IMR-90 (cell line): ENCODE measurements around the gene RBBP4. TPM values are rescaled to one million over a fixed set of nuclear protein-coding genes. Genes with fewer than 3 reads are reported as not detected.
A peak's percentile ranks its signal among the peaks of the same experiment; 100 is the strongest.

Source experiments
- ATAC-seq: fragments of 200-7000 bp; cut with Tn5 transposase; 2 replicates; pipeline ENCODE4 v1.9.1; 2020; ENCODE audit warnings: low read depth, mild to moderate bottlenecking, moderate library complexity
- BruUV-seq: library from RNA; stranded (reverse); fragments of 400-500 nt; replicated peaks from 2 replicates; lab custom pipeline; 2021; lab: Mats Ljungman, UMichigan
- CTCF ChIA-PET: fragments of 300-600 bp; formaldehyde crosslinking; extraction: SDS; loops from one replicate; lab custom pipeline; 2021; ENCODE audit warnings: antibody characterized with exemption; lab: Yijun Ruan, JAX
- POLR2A ChIA-PET: fragments of 300-600 bp; sonication (Branson Sonifier 250); formaldehyde crosslinking; loops from one replicate; lab custom pipeline; 2022; ENCODE audit warnings: antibody characterized with exemption; ENCODE audit not compliant: unreplicated experiment; lab: Charles Lee
- DNase-seq: peaks from one replicate; pipeline ENCODE4 v3.0.0; 2013
- H2AFZ ChIP-seq: replicated peaks from 2 replicates; pipeline ENCODE3; 2013; ENCODE audit warnings: low read length, mild to moderate bottlenecking; ENCODE audit not compliant: poor library complexity
- H2AK5ac ChIP-seq: 2 replicates; pipeline ENCODE4 v1.6.1; 2013; ENCODE audit warnings: low read depth, low read length, inconsistent platforms
- H2AK9ac ChIP-seq: replicated peaks from 2 replicates; pipeline ENCODE3; 2013; ENCODE audit warnings: mild to moderate bottlenecking, low read depth, low read length, moderate library complexity; ENCODE audit not compliant: poor library complexity
- H2BK120ac ChIP-seq: 2 replicates; pipeline ENCODE4 v1.6.1; 2013; ENCODE audit warnings: low read depth, low read length, inconsistent platforms
- H2BK15ac ChIP-seq: 3 replicates; pipeline ENCODE4 v1.6.1; 2013; ENCODE audit warnings: low read depth, low read length, inconsistent platforms
- H2BK20ac ChIP-seq: 2 replicates; pipeline ENCODE4 v1.6.1; 2013; ENCODE audit warnings: low read depth, mild to moderate bottlenecking, inconsistent platforms, low read length, moderate library complexity
- H2BK5ac ChIP-seq: 2 replicates; pipeline ENCODE4 v1.6.1; 2013; ENCODE audit warnings: mild to moderate bottlenecking, low read depth, low read length, inconsistent platforms; ENCODE audit not compliant: poor library complexity, severe bottlenecking
- H3K14ac ChIP-seq: replicated peaks from 2 replicates; pipeline ENCODE4 v1.6.1; 2013; ENCODE audit warnings: low read depth, low read length, inconsistent platforms
- H3K18ac ChIP-seq: 2 replicates; pipeline ENCODE4 v1.6.1; 2013; ENCODE audit warnings: low read depth, low read length, control low read depth
- H3K23ac ChIP-seq: 2 replicates; pipeline ENCODE4 v1.6.1; 2013; ENCODE audit warnings: low read depth, low read length, inconsistent platforms
- H3K27ac ChIP-seq: 2 replicates; pipeline ENCODE4 v1.5.1; 2013; ENCODE audit warnings: mild to moderate bottlenecking, control low read depth, low read length; ENCODE audit not compliant: insufficient read depth
- H3K27me3 ChIP-seq: 2 replicates; pipeline ENCODE4 v1.6.1; 2013; ENCODE audit warnings: low read length; ENCODE audit not compliant: control insufficient read depth, insufficient read depth
- H3K36me3 ChIP-seq: 2 replicates; pipeline ENCODE4 v1.6.1; 2013; ENCODE audit warnings: low read length, mixed read lengths; ENCODE audit not compliant: control insufficient read depth, insufficient read depth
- H3K4ac ChIP-seq: 2 replicates; pipeline ENCODE4 v1.6.1; 2013; ENCODE audit warnings: low read depth, low read length, inconsistent platforms
- H3K4me1 ChIP-seq: 2 replicates; pipeline ENCODE4 v1.6.1; 2013; ENCODE audit warnings: low read length, mixed read lengths; ENCODE audit not compliant: control insufficient read depth, insufficient read depth
- H3K4me2 ChIP-seq: 2 replicates; pipeline ENCODE4 v1.6.1; 2013; ENCODE audit warnings: low read depth, mild to moderate bottlenecking, control low read depth, low read length, moderate library complexity
- H3K4me3 ChIP-seq: 2 replicates; pipeline ENCODE4 v1.5.1; 2013; ENCODE audit warnings: low read depth, mild to moderate bottlenecking, control low read depth, low read length, moderate library complexity; ENCODE audit not compliant: insufficient read depth
- H3K56ac ChIP-seq: 2 replicates; pipeline ENCODE4 v1.6.1; 2013; ENCODE audit warnings: low read length, inconsistent platforms; ENCODE audit not compliant: insufficient read depth; ENCODE audit errors: extremely low read depth
- H3K79me1 ChIP-seq, 2 experiments: 2 replicates each; pipeline ENCODE4 v1.6.1; 2013; ENCODE audit warnings: low read length in 2 of 2, inconsistent platforms in 1 of 2, low read depth in 1 of 2
- H3K9ac ChIP-seq: 2 replicates; pipeline ENCODE4 v1.6.1; 2013; ENCODE audit warnings: low read depth, low read length, control low read depth
- H3K9me1 ChIP-seq: 2 replicates; pipeline ENCODE4 v1.6.1; 2013; ENCODE audit warnings: low read length, inconsistent platforms; ENCODE audit not compliant: insufficient read depth
- H3K9me3 ChIP-seq: 2 replicates; pipeline ENCODE4 v1.6.1; 2013; ENCODE audit warnings: low read length; ENCODE audit not compliant: control insufficient read depth, insufficient read depth
- H4K20me1 ChIP-seq: 2 replicates; pipeline ENCODE4 v1.6.1; 2013; ENCODE audit warnings: low read length, inconsistent platforms; ENCODE audit not compliant: insufficient read depth
- H4K5ac ChIP-seq: 2 replicates; pipeline ENCODE4 v1.6.1; 2013; ENCODE audit warnings: mild to moderate bottlenecking, low read depth, low read length, control low read depth
- H4K8ac ChIP-seq, 2 experiments: 2 replicates each; pipeline ENCODE4 v1.6.1; 2013; ENCODE audit warnings: low read depth in 2 of 2, low read length in 2 of 2, control low read depth in 1 of 2, inconsistent platforms in 1 of 2
- H4K91ac ChIP-seq: 2 replicates; pipeline ENCODE4 v1.6.1; 2013; ENCODE audit warnings: low read depth, low read length, inconsistent platforms; ENCODE audit not compliant: insufficient read depth
- RAD21 ChIP-seq: IDR thresholded peaks from 2 replicates; pipeline ENCODE4 v1.6.1; 2012; ENCODE audit warnings: low read length, improper control_type of control experiment
- WGBS, 2 experiments: methylation state at CpG; one replicate each; pipeline versions ENCODE4 v1.1.5 to v1.1.7; 2013; ENCODE audit warnings: missing lambda C conversion rate in 2 of 2; ENCODE audit not compliant: insufficient read length in 1 of 2; ENCODE audit errors: extremely low coverage in 2 of 2; 5-methylcytosine and 5-hydroxymethylcytosine counted together
- dilution Hi-C: fragments of 300-500 bp; cut with HindIII; formaldehyde crosslinking; loops from one replicate; pipeline ENCODE4 v1.14.3; 2018; ENCODE audit warnings: low sequenced_read_pairs; ENCODE audit not compliant: unreplicated experiment
- in situ Hi-C: fragments of 300-500 bp; cut with MboI; formaldehyde crosslinking; loops from 3 replicates; pipeline ENCODE4 v1.14.3; 2019; ENCODE audit warnings: low sequenced_read_pairs, inconsistent platforms, mixed read lengths
- intact Hi-C: fragments of 100-400 bp; cut with micrococcal nuclease; formaldehyde crosslinking; loops from 2 replicates; pipeline ENCODE4 v1.10.0; 2022
- polyA plus RNA-seq, 3 experiments: library from polyadenylated mRNA; depleted of rRNA; stranded (reverse); fragments of >200 nt; gene quantifications; 2 replicates each; pipeline ENCODE4 v1.2.3, GENCODE V29; 2012; ENCODE audit warnings: low replicate concordance in 1 of 3
- total RNA-seq: library from RNA; depleted of rRNA; stranded (reverse); fragments of >200 nt; gene quantifications from 2 replicates; pipeline ENCODE4 v1.2.3, GENCODE V29; 2012
- TF ChIP-seq, protein P1 (sequence below): fragments of 150-350 bp; IDR thresholded peaks from 2 replicates; pipeline ENCODE4 v1.6.1; 2017; ENCODE audit warnings: mild to moderate bottlenecking, antibody characterized with exemption, low read length, low read depth

RBBP4 gene
- total and polyA plus RNA-seq, 2 of the 4 experiments (the other 2 are of a cell fraction), result 82.9 to 161 TPM

DNA sequence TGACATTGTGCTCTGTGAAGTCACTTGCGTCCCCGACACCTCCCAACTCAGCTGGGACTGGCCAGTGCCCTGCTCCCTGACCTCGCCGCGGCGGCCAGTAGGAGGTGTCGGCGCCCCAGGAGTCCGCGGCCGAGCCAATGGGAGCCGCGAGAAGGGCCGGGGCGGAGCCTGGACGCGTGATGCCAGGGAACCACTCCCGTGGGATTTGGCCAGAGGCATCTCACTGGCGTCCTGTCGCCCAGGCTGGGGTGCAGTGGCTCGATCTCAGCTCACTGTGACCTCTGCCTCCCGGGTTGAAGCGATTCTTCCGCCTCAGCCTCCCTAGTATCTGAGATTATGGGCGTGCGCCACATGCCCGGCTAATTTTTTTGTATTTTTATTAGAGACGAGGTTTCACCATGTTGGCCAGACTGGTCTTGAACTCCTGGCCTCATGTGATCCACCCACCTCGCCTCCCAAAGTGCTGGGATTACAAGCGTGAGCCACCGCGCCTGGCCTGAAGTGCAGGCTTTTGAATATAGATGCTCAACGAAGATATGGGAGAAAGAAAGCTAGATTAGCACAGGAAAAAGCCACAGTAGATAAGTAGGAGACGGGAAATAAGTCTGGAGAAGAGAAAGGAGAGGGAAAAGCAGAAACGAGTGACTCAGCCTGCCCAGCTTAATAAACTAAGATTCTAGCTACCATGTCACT is 38.7 kb upstream of the RBBP4 start:
- H2BK5ac ChIP-seq, result no peak overlapping the region
- ChIA-PET POLR2A (no interaction called here), CTCF (no interaction called here)
- peak overlapping the region; percentile 82 for H3K4me2 ChIP-seq
- H3K23ac ChIP-seq, result peak overlapping the region; percentile 56; the same call in 1 of the 2 replicates
- dilution Hi-C loops, result no loop called here
- no peak overlapping the region for H3K18ac ChIP-seq
- peak overlapping the region; percentile 36 to 92; a peak in 3 of 4 replicates for H4K8ac ChIP-seq
- H3K9me3 ChIP-seq, result no peaks in the 10 kb centered on the region
- H4K20me1 ChIP-seq, result no peaks in the 10 kb centered on the region
- H3K27ac ChIP-seq, result no peak overlapping the region
- peak overlapping the region; percentile 55 for H3K9ac ChIP-seq
- 0 out of 2 replicates have a peak overlapping the region, but pooled peaks have one; percentile 15 for H2AK5ac ChIP-seq
- no peaks in the 10 kb centered on the region for H3K4me1 ChIP-seq
- intact Hi-C loops, result no loop called here
- DNase-seq, result peak; percentile 51
- no peak overlapping the region for H3K56ac ChIP-seq
- no peak overlapping the region for H4K91ac ChIP-seq
- H2BK20ac ChIP-seq, result no peak overlapping the region
- peak; percentile 100 for ATAC-seq
- WGBS, 2 experiments, result 2% methylated on average over 17 of the region's 35 CpGs; no CpG with 5 or more reads in 1 of the 2 experiments
- peak overlapping the region; percentile 50; the same call in 1 of the 2 replicates for H4K5ac ChIP-seq
- peak overlapping the region; percentile 99 for H2AFZ ChIP-seq
- H2AK9ac ChIP-seq, result peak overlapping the region; percentile 44
- H3K27me3 ChIP-seq, result no peaks in the 10 kb centered on the region
- no peak overlapping the region for H2BK15ac ChIP-seq
- no TSS peak for BruUV-seq
- peak overlapping the region; percentile 69 for H3K4me3 ChIP-seq
- TF ChIP-seq, protein P1, sequence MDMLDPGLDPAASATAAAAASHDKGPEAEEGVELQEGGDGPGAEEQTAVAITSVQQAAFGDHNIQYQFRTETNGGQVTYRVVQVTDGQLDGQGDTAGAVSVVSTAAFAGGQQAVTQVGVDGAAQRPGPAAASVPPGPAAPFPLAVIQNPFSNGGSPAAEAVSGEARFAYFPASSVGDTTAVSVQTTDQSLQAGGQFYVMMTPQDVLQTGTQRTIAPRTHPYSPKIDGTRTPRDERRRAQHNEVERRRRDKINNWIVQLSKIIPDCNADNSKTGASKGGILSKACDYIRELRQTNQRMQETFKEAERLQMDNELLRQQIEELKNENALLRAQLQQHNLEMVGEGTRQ, result peak; percentile 71; the same call in 1 of the 2 replicates
- TF ChIP-seq RAD21, result no peak
- H3K9me1 ChIP-seq, result no peaks in the 10 kb centered on the region
- H3K79me1 ChIP-seq, result peaks cover 0 to 4% of the 10 kb centered on the region in 2 experiments; a peak in 1 of 4 replicates
- H3K4ac ChIP-seq, result peak overlapping the region; percentile 64; the same call in 1 of the 2 replicates
- in situ Hi-C loops, result no loop called here
- H3K36me3 ChIP-seq, result no peaks in the 10 kb centered on the region
- H2BK120ac ChIP-seq, result peak overlapping the region; percentile 30; the same call in 1 of the 2 replicates
- peak overlapping the region; percentile 77; the same call in 1 of the 2 replicates for H3K14ac ChIP-seq
